Glutamatergic neuron (in vitro differentiated cells): Measurements from ENCODE around the gene RPTOR. TPM values are rescaled to one million over a fixed set of nuclear protein-coding genes. Genes with fewer than 3 reads are reported as not detected.

Experiments
- DNase-seq: peaks from one replicate; pipeline ENCODE4 v3.0.0; 2022
- H3K27ac Mint-ChIP-seq: one replicate; pipeline ENCODE4 v1.8.0; 2020; ENCODE audit warnings: mild to moderate bottlenecking, mixed read lengths, inconsistent platforms; ENCODE audit not compliant: unreplicated experiment
- H3K27me3 Mint-ChIP-seq: one replicate; pipeline ENCODE4 v1.8.0; 2020; ENCODE audit warnings: mild to moderate bottlenecking, moderate library complexity, mixed read lengths, inconsistent platforms; ENCODE audit not compliant: unreplicated experiment
- H3K36me3 Mint-ChIP-seq: one replicate; pipeline ENCODE4 v1.8.0; 2020; ENCODE audit warnings: mild to moderate bottlenecking, mixed read lengths, inconsistent platforms; ENCODE audit not compliant: unreplicated experiment
- H3K4me1 Mint-ChIP-seq: one replicate; pipeline ENCODE4 v1.8.0; 2020; ENCODE audit warnings: mild to moderate bottlenecking, low read depth, mixed read lengths, inconsistent platforms; ENCODE audit not compliant: unreplicated experiment
- H3K4me3 Mint-ChIP-seq: one replicate; pipeline ENCODE4 v1.8.0; 2020; ENCODE audit warnings: mild to moderate bottlenecking, mixed read lengths, inconsistent platforms; ENCODE audit not compliant: unreplicated experiment
- H3K9me3 Mint-ChIP-seq: one replicate; pipeline ENCODE4 v1.8.0; 2020; ENCODE audit warnings: mild to moderate bottlenecking, moderate library complexity, mixed read lengths, inconsistent platforms; ENCODE audit not compliant: unreplicated experiment
- total RNA-seq: library from RNA; stranded (reverse); fragmentation: NEBNext Ultra II Directional; extraction: Animal tissue kit (Norgen Biotek cat#: 25700); gene quantifications from one replicate; pipeline ENCODE4 v1.2.1, GENCODE V29; 2021; ENCODE audit not compliant: unreplicated experiment
- TF ChIP-seq, protein P1 (sequence below): fragments of 200-600 bp; sonication (generic); IDR thresholded peaks from one replicate; pipeline ENCODE4 v1.5.0; 2021; ENCODE audit not compliant: partially characterized antibody, unreplicated experiment

Gene RPTOR
- total RNA-seq, 1 donor from 2014 or later, result 39.8 TPM

DNA sequence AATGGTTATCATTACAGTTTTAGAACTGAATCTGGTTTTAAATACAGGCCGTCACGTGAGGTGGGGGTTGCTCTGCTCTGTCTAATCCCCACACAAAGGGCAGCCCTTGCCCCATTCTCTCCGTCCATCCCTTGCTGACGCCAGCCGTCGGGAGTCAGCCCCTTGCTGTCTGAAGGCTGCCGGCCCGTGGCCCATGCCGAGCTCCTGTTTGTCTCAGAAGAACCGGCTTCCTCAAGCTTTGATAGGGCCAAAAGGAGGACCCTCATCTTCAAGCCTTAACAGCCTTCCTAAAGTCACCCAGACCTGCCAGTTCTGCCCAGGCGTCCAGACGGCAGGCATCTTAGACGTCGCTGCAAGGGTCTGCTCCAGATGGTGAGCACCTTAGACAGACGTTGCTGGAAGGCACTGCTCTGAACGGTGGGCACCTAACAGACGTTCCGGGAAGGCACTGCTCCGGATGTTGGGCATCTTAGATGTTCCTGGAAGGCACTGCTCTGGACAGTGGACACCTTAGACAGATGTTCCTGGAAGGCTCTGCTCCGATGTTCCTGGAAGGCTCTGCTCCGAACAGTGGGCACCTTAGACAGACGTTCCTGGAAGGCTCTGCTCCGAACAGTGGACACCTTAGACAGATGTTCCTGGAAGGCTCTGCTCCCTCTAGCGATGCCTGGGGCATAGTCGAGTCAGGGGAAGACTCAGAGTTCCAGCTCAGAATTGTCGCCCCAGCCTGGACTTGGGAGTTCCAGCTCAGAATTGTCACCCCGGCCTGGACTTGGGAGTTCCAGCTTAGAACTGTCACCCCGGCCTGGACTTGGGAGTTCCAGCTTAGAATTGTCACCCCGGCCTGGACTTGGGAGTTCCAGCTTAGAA, 411.9 kb downstream of the RPTOR start:
- Mint-ChIP-seq H3K27ac (no peak overlapping the region), H3K27me3 (peaks cover 4% of the 10 kb centered on the region), H3K9me3 (peaks cover 4% of the 10 kb centered on the region), H3K4me3 (no peak overlapping the region), H3K4me1 (peaks cover 3% of the 10 kb centered on the region), H3K36me3 (peaks cover 5% of the 10 kb centered on the region)
- peak; percentile 7 for DNase-seq
- TF ChIP-seq, protein P1, sequence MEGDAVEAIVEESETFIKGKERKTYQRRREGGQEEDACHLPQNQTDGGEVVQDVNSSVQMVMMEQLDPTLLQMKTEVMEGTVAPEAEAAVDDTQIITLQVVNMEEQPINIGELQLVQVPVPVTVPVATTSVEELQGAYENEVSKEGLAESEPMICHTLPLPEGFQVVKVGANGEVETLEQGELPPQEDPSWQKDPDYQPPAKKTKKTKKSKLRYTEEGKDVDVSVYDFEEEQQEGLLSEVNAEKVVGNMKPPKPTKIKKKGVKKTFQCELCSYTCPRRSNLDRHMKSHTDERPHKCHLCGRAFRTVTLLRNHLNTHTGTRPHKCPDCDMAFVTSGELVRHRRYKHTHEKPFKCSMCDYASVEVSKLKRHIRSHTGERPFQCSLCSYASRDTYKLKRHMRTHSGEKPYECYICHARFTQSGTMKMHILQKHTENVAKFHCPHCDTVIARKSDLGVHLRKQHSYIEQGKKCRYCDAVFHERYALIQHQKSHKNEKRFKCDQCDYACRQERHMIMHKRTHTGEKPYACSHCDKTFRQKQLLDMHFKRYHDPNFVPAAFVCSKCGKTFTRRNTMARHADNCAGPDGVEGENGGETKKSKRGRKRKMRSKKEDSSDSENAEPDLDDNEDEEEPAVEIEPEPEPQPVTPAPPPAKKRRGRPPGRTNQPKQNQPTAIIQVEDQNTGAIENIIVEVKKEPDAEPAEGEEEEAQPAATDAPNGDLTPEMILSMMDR, result no peak

DNA sequence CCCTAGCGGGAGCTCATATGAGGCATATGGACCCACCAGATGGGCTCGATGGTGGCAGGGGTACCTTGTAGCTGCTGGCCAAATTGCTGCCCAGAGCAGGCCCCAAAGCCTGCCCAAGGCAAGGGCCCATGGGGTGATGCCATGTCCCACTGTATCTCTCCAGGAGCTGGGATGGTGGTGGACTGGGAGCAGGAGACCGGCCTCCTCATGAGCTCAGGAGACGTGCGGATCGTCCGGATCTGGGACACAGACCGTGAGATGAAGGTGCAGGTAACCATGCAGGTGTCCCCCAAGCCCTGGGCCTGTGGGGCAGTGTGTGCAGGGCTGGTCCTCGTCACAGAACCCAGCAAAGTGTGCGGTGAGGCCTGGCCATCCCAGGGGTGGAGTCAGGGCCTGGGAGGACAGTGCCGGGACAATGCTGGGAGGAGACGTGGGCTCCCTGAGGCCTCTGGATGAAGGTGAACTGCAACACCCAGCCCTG, 412.9 kb downstream of the RPTOR start:
- peaks cover 5% of the 10 kb centered on the region for H3K36me3 Mint-ChIP-seq
- H3K27ac Mint-ChIP-seq, result no peak overlapping the region
- DNase-seq, result peak; percentile 17
- H3K27me3 Mint-ChIP-seq, result peaks cover 3% of the 10 kb centered on the region
- H3K9me3 Mint-ChIP-seq, result peaks cover 4% of the 10 kb centered on the region
- TF ChIP-seq, protein P1, result no peak
- peaks cover 7% of the 10 kb centered on the region for H3K4me1 Mint-ChIP-seq
- H3K4me3 Mint-ChIP-seq, result no peak overlapping the region

- Mint-ChIP-seq H3K4me1 (peaks cover 9% of the 10 kb centered on the region), H3K9me3 (peaks cover 4% of the 10 kb centered on the region), H3K27me3 (peaks cover 2% of the 10 kb centered on the region), H3K4me3 (no peak overlapping the region), H3K27ac (no peak overlapping the region), H3K36me3 (peaks cover 5% of the 10 kb centered on the region)
- TF ChIP-seq, protein P1, result no peak
- DNase-seq, result peak; percentile 29
Observed at GRCh38 chr17:80959330-80960036, 414.8 kb downstream of the RPTOR start.

- DNase-seq, result no peak
- Mint-ChIP-seq H3K9me3 (no peaks in the 10 kb centered on the region), H3K36me3 (no peaks in the 10 kb centered on the region), H3K27me3 (peaks cover 2% of the 10 kb centered on the region), H3K27ac (no peak overlapping the region), H3K4me3 (no peak overlapping the region), H3K4me1 (peaks cover 9% of the 10 kb centered on the region)
- TF ChIP-seq, protein P1, result no peak
Observed at GRCh38 chr17:80960037-80960796, 415.6 kb downstream of the RPTOR start.
